ENCODE measurements around the gene IRF2BP2.

- no peak for TF ChIP-seq CTCF (IDR thresholded peaks at IDR 0.05)
- no peak for TF ChIP-seq POLR2A (IDR thresholded peaks at IDR 0.05)
These were observed 47.6 kb downstream of the IRF2BP2 start for GRCh38 chr1:234562334-234562733.

All from lower leg skin (tissue), 3 donors.